MM.1S (cell line): Measurements from ENCODE around the gene MSMP.

Experiments used
- DNase-seq: peaks from one replicate; pipeline ENCODE4 v3.0.0-alpha.2; 2015
- H2AFZ ChIP-seq: fragments of 300-600 bp; sonication (generic); 2 replicates; pipeline ENCODE4 v1.6.0; 2016; ENCODE audit warnings: antibody characterized with exemption, low read length
- H3F3A ChIP-seq: fragments of 300-600 bp; sonication (generic); 2 replicates; pipeline ENCODE4 v1.6.1; 2016; ENCODE audit warnings: mild to moderate bottlenecking, antibody characterized with exemption, low read length, moderate library complexity, mixed read lengths; ENCODE audit not compliant: insufficient read depth
- H3K27ac ChIP-seq: fragments of 300-600 bp; sonication (generic); 2 replicates; pipeline ENCODE4 v1.5.1; 2016; ENCODE audit warnings: mild to moderate bottlenecking, low read length
- H3K27me3 ChIP-seq: fragments of 300-600 bp; sonication (generic); replicated peaks from 2 replicates; pipeline ENCODE4 v1.6.0; 2016; ENCODE audit warnings: low read length; ENCODE audit not compliant: insufficient read depth
- H3K36me3 ChIP-seq: fragments of 300-600 bp; sonication (generic); replicated peaks from 2 replicates; pipeline ENCODE4 v1.6.1; 2016; ENCODE audit warnings: mild to moderate bottlenecking, low read length, mixed read lengths; ENCODE audit not compliant: insufficient read depth
- H3K4me1 ChIP-seq: fragments of 300-600 bp; sonication (generic); 2 replicates; pipeline ENCODE4 v1.6.1; 2016; ENCODE audit warnings: low read length, mixed read lengths
- H3K4me2 ChIP-seq: fragments of 300-600 bp; sonication (generic); 2 replicates; pipeline ENCODE4 v1.6.0; 2016; ENCODE audit warnings: low read depth, low read length
- H3K4me3 ChIP-seq: fragments of 300-600 bp; sonication (generic); 2 replicates; pipeline ENCODE4 v1.5.1; 2016; ENCODE audit warnings: low read length, mixed read lengths
- H3K79me2 ChIP-seq: fragments of 300-600 bp; sonication (generic); 2 replicates; pipeline ENCODE4 v1.6.1; 2016; ENCODE audit warnings: mixed run types, low read length, mixed read lengths
- H3K9ac ChIP-seq: fragments of 300-600 bp; sonication (generic); 2 replicates; pipeline ENCODE4 v1.6.1; 2016; ENCODE audit warnings: low read length, mixed read lengths
- H3K9me2 ChIP-seq: fragments of 300-600 bp; sonication (generic); replicated peaks from 2 replicates; pipeline ENCODE4 v1.6.1; 2016; ENCODE audit warnings: mild to moderate bottlenecking, low read length, mixed read lengths; ENCODE audit not compliant: insufficient read depth
- H3K9me3 ChIP-seq: fragments of 300-600 bp; sonication (generic); replicated peaks from 2 replicates; pipeline ENCODE4 v1.6.1; 2016; ENCODE audit warnings: mild to moderate bottlenecking, low read length, mixed read lengths; ENCODE audit not compliant: insufficient read depth
- H4K20me1 ChIP-seq: fragments of 300-600 bp; sonication (generic); 2 replicates; pipeline ENCODE4 v1.6.1; 2016; ENCODE audit warnings: mild to moderate bottlenecking, low read length, moderate library complexity, mixed read lengths; ENCODE audit not compliant: insufficient read depth
- CTCF ChIP-seq: fragments of 300-600 bp; sonication (generic); IDR thresholded peaks from 2 replicates; pipeline ENCODE4 v1.5.1; 2016; ENCODE audit warnings: antibody characterized with exemption, low read length, mixed read lengths
- EZH2 ChIP-seq: fragments of 300-600 bp; sonication (generic); optimal IDR thresholded peaks from 2 replicates; pipeline ENCODE3; 2017; ENCODE audit warnings: low read depth, mild to moderate bottlenecking, antibody characterized with exemption, low read length, mixed read lengths
- EZH2phosphoT487 ChIP-seq: fragments of 300-600 bp; sonication (generic); IDR thresholded peaks from 2 replicates; pipeline ENCODE4 v1.6.1; 2018; ENCODE audit warnings: antibody characterized with exemption, low read length

MSMP gene

GRCh38 chr9:35737143-35737542 is 16.9 kb downstream of the MSMP start:
- H3K9ac ChIP-seq: no peak overlapping the region

GRCh38 chr9:35736201-35736633 is 17.9 kb downstream of the MSMP start:
- Histone ChIP-seq H3K36me3 (0 out of 2 replicates have a peak, but pooled peaks cover 3% of the 10 kb centered on the region), H4K20me1 (no peaks in the 10 kb centered on the region), H2AFZ (no peak overlapping the region), H3K4me1 (peaks cover 5% of the 10 kb centered on the region; the same call in 1 of the 2 replicates), H3K27me3 (no peaks in the 10 kb centered on the region), H3K9me3 (no peaks in the 10 kb centered on the region), H3K27ac (no peak overlapping the region), H3F3A (peaks cover 27% of the 10 kb centered on the region; the same call in 1 of the 2 replicates), H3K79me2 (peaks cover 29% of the 10 kb centered on the region), H3K4me3 (no peak overlapping the region), H3K9me2 (no peaks in the 10 kb centered on the region), H3K9ac (no peak overlapping the region), H3K4me2 (no peak overlapping the region)
- peak; percentile 73 for DNase-seq
- TF ChIP-seq EZH2phosphoT487 (no peak), EZH2 (no peak), CTCF (peak; percentile 84)

More at GRCh38 chr9:35737143-35737542, 16.9 kb downstream of the MSMP start:
- Histone ChIP-seq H4K20me1 (no peaks in the 10 kb centered on the region), H3K27me3 (no peaks in the 10 kb centered on the region), H3K36me3 (0 out of 2 replicates have a peak, but pooled peaks cover 3% of the 10 kb centered on the region), H3K9me2 (no peaks in the 10 kb centered on the region), H3K27ac (no peak overlapping the region), H3K4me3 (no peak overlapping the region), H3K4me2 (no peak overlapping the region), H3K79me2 (peaks cover 27% of the 10 kb centered on the region; the same call in 1 of the 2 replicates), H3K4me1 (peaks cover 3% of the 10 kb centered on the region; the same call in 1 of the 2 replicates), H3F3A (peaks cover 21% of the 10 kb centered on the region; the same call in 1 of the 2 replicates), H2AFZ (no peak overlapping the region), H3K9me3 (no peaks in the 10 kb centered on the region)
- DNase-seq: no peak
- TF ChIP-seq EZH2phosphoT487: no peak
- TF ChIP-seq EZH2: no peak
- no peak for TF ChIP-seq CTCF

GRCh38 chr9:35734096-35734495 is 20.0 kb downstream of the MSMP start:
- Histone ChIP-seq H3K9ac (no peak overlapping the region), H3K4me1 (peaks cover 24% of the 10 kb centered on the region), H3K4me2 (peak overlapping the region; percentile 78; the same call in 1 of the 2 replicates), H4K20me1 (no peaks in the 10 kb centered on the region), H3K36me3 (0 out of 2 replicates have a peak, but pooled peaks cover 3% of the 10 kb centered on the region), H3F3A (peaks cover 31% of the 10 kb centered on the region; the same call in 1 of the 2 replicates), H2AFZ (no peak overlapping the region), H3K9me2 (no peaks in the 10 kb centered on the region), H3K27me3 (no peaks in the 10 kb centered on the region), H3K9me3 (no peaks in the 10 kb centered on the region), H3K27ac (no peak overlapping the region), H3K4me3 (no peak overlapping the region), H3K79me2 (peaks cover 50% of the 10 kb centered on the region)
- TF ChIP-seq CTCF (no peak), EZH2 (no peak), EZH2phosphoT487 (no peak)
- no peak for DNase-seq
